Gastrocnemius medialis (tissue), 4 donors: Measurements from ENCODE around the gene DLD.

Source experiments
- CTCF ChIP-seq, 5 experiments: fragments of 450-650 bp in 3 of 5; fragments of 200-600 bp in 2 of 5; sonication (generic) in 2 of 5; IDR thresholded peaks in 4 of 5; conservative IDR thresholded peaks in 1 of 5; 1 replicate in 4 of 5; 2 replicates in 1 of 5; pipeline ENCODE4 v1.5.1; 2016 to 2019; ENCODE audit warnings: antibody characterized with exemption in 5 of 5, mild to moderate bottlenecking in 3 of 5, moderate library complexity in 3 of 5
- POLR2A ChIP-seq, 2 donors: fragments of 450-650 bp; IDR thresholded peaks; one replicate each; pipeline ENCODE4 v1.6.1; 2017; ENCODE audit warnings: antibody characterized with exemption in 2 of 2, mild to moderate bottlenecking in 2 of 2, moderate library complexity in 2 of 2

GRCh38 chr7:107957436-107957835 lies 66.5 kb downstream of the DLD start:
- no peak for TF ChIP-seq CTCF (IDR thresholded peaks at IDR 0.05 in 4 of 5, conservative IDR thresholded peaks at IDR 0.05 in 1 of 5)
- no peak for TF ChIP-seq POLR2A (IDR thresholded peaks at IDR 0.05)
